Activated CD4-positive, CD25-positive, alpha-beta regulatory T cell (primary cell): Measurements from ENCODE around the gene C20orf144.

Source experiments
- DNase-seq, 4 experiments: peaks; one replicate each; lab custom pipeline; 2025; lab: John Stamatoyannopoulos, UW

Gene C20orf144

GRCh38 chr20:33677991-33678702, 16.0 kb downstream of the C20orf144 start:
- DNase-seq, result no peak

DNA sequence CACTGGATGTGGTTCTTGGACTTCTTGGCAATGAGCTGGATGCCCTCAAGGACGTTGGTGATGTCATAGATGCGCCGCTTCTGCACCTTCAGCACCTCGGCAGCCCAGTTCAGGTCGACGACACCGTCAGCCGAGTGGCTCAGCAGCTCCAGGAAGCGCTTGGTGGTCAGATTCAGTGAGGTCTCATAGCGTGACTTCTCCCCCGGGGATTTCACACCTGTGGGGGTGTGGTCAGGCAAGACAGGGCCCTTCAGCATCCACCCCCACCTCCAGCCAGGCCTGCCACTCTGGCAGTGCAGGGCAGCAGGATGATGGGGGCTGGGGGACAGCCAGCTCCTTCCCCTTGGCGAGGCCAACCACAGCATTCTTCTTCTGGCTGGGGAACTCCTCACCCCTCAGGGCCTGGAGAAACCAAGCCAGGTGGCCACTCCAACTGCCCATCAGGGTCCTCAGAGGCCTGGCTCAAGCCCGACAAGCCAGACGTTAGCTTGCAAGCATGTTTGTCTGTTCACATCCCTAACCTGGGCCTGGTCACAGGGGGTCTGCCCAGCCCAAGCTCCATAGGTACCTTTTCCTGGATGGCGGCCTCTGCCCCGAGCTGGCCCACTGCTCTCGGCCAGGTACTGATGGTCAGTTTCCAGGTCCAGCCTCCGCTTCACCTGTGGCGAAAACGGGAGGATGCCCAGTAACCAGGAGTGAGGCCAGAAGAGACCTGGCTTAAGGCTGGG, 17.8 kb downstream of the C20orf144 start:
- DNase-seq, result no peak

DNA sequence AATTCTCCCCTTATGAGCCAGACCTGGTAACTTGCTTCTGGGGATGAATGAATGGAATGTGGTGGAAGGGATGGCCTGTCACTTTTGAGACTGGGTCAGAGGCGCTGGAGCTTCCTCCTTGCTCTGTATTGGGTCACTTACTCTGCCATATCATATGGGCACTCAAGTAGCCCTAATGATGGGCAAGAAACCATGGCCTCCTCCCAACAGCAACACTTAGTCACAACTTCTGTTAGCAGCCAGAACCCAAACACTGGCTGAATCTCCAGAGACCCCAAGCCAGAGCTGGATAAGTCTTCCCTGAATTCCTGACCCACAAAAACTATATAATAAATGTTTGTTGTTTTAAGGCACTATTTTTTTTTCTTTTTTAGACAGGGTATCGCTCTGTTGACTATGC, 18.6 kb downstream of the C20orf144 start:
- DNase-seq, result no peak

DNA sequence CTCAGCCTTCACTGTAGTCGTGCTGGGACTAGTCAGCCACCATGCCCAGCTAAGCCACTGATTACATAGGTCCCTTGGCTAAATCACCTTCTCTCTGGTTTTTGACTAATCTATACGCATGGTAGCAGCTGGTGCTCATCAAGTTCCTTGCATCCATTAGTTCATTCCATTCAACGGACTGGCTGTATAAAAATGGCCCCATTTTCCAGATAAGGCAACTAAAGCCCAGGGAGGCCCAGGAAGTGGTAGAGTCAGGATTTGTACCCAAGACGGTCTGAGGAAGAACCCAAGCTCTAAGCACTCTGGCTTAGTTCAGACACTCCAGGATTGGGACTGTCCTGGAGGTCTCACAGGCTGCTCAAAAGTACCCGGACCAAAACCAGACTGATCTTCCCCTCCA, 19.2 kb downstream of the C20orf144 start:
- DNase-seq, result no peak

GRCh38 chr20:33681728-33682353, 19.7 kb downstream of the C20orf144 start:
- no peak for DNase-seq

DNA sequence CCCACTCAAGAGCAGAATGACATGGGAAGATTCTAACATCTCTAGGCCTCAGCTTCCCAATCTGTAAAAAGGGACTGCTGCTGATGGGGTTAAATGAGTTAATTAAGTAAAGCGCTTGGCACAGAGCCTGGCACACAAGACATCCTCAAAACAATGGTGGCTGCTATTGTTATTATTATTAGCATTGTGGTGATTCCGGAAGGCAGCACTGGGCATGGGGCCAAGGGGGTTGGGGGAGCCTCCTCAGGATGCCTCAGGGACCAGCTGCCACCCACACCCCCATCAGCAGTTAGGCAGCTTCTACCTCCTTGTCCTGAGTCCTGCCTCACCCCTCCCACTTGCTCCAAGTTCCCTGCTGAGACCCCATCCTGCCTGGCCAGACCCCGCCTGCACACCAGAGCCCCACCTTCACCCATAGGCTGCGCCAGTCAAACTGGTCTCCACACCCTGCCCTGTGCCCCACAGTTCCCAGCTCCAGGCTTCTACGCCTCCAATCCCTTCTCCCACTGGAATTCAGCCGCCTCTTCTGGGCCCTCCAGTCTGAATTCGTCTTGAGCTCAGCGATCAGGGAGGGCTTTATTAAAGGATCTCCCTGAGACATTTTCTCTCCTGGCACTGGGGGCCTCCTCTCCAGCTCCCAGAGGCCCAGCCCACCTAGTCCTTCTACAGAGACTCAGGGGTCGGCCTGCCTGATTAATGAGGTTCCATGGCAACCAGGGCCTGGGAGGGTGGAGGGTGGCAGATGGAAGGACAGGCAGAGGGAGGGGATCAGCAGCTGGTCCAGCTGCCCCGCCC, 22.6 kb downstream of the C20orf144 start:
- DNase-seq, result no peak

DNA sequence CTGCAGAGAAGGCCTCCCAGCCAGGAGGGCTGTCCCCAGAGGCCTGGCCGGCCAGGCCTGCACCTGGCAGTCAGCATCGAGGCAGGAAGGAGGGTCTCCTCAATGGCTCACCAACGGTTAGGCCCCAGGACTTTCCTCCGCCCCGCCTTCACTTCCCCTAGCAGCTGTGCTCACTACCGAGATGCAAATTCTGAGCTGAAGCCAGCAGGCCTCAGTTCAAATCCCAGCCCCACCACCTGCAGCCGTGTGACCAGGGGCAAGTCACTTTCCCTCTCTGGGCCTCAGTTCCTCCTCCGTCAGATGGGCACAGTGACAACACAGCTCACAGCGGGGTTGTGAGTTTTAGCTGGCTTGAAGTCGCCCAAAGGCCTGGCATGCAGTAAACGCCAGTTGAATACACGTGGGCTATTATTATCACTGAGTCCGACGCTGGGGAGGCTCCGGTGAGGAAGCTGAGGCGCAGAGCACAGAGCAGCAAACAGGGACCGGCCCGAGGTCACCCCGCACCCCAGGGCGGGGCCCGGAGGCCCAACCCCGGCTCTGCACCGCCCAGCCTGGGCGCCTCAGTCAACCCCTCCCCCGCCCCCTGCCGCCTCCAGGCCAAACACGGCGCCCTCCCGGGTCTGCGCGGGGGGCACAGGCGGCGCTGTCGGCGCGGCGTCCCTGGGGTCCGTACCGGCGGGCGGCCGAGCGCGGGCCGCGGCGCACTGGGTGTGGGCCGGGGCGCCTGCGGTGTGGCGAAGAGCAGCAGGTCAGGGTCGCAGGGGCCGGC, 23.4 kb downstream of the C20orf144 start:
- no peak for DNase-seq

DNA sequence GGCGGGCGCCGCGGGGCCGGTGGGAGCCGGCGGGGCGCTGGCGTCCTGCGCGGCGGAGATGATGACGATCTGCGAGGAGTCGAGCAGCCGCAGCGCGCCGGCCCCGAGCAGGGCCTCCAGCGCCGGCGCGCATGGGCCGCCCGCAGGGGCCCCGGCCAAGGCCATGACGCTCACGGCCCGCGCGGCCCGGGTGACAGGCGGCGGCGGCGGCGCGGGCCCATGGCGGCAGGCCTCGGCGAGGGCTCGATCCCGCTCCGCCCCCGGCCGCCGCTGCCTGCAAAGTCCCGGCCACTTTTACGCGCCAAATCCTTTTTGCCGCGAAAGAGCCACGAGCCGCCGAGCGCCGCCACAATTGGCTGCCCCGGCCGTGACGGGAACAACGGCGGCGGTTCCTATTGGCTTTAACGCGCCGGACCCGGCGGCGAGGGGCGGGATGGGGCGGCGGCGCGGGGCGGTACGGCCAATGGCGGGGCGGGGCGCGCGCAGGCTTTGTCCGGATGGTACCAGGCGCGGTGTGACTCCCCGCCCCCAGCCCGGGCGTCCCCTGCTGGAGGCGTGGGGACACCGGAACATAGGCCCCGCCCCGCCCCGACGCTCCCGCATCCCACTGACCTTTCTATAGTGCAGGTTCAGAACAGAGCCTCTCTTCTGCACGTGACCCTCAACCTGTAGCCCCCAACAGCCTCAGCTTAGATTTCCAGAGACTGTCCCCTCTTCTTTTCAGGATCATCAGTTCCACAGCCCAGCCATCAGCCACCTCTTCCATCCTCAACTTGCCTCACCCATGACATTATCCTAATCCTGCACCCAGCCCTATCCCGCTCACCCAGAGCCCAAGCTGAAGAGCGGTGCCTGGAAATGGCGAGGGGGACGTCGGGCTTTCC, 24.2 kb downstream of the C20orf144 start, which contains the start of gene E2F1:
Gene E2F1 (minus strand): TSS at position 286 of the 884 bp plus-strand sequence. CDS start 121 bp downstream, at position 165.
- peak; percentile 91 to 93 (median 92) for DNase-seq

DNA sequence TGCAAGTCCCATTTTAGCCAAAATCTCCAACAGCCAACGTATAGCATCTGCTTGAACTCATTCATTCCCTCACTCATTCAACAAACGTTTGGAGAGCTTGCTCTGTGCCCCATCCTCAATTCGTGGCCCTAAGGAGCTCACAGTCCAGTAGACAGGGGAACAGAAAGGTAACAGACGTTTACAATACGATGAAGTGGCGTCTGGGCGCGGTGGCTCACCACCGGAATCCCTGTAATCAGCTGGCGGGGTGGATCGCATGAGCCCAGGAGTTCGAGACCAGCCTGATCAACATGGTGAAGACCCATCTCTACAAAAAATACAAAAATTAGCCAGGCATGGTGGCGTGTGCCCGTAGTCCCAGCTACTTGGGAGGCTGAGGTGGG, 24.8 kb downstream of the C20orf144 start:
- no peak for DNase-seq

GRCh38 chr20:33687370-33687915, 25.3 kb downstream of the C20orf144 start:
- DNase-seq, result no peak

DNA sequence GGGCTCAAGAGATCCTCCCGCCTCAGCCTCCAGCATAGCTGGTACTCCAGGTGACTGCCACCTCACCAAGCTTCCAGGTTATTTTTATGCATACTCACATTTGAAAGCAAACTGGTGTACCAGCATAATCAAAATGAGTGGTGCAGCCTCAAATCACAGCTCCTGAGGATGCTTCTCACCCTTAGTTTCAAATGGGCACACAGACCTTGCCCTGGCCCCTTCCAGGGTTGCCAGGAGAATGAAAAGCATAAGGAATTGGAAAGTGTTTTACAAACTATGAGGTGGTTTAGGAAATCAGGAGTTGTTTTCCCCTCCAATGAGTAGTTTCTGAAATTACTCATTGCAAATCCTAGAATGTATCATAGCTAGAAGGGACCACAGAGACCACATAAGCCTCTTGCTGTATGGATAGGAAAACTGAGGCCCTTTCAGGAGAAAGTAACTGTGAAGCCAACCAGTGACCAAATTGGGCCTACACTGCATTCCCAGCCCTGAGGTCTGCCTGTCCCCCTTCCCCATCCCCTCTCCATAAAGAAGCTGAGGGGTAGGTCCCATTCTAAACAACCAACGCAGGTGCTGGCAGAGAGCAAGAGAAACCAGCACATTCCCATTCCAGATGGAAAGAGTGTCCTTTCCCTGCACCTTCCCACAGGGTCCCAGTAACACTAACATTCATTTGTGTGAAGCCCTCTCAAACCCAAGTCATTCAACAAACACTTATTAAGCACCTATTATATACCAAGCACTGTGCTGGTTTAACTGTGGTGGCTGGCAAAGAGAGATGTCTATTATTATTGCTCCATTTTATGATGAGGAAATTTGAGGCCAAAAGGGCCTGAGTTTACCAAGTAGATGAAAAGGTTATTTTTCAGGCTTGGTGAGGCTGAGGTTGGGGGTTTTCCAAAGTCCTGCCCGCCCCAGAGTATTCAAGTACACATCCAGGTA, 26.1 kb downstream of the C20orf144 start:
- no peak for DNase-seq

DNA sequence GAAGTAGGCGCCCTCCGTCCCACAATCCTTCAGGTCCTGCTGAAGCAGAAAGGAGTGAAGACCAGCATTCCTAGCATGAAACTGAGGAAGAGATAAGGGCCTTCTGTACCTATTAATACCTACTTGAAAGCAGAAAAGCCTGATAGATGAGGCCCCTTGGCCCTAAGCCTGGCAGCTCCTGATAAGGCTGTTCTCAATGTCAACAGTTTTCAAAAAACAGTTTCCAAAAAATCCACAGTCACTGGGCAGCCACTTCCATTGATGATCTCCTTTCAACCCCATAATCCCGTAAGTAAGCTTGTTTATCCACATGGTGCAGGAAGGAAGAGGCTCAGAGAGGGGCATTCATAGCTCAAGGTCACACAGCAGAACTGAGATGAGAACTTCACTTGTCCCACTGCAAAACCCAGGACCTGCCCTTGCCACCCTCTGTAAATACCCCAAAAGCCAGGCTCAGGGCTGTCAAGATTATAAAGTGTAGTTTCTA, 26.9 kb downstream of the C20orf144 start:
- no peak for DNase-seq

- DNase-seq, result no peak
Measured at GRCh38 chr20:33689493-33689892, 27.4 kb downstream of the C20orf144 start.

DNA sequence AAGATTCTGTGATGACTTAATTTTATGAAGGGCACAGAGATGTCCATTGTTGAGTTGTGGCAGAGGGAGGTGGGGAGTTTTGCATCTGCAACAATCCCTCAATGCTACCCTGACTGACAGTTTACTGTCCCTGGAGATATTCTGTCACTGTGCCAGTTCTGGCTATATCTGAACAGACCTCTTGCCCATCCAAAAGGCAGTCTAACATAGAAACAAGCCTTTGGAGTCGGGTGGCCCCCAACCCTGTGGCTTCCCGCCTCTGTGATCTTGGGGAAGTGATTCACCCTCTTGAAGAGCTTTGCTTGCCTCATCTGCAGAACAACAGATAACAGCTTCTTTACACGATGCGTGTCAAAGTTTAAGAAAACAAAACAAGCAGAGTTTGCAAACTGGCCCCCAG, 27.8 kb downstream of the C20orf144 start:
- peak in 1 of 4 experiments; percentile 17 for DNase-seq

- DNase-seq, result no peak
Measured at GRCh38 chr20:33693289-33693688, 31.2 kb downstream of the C20orf144 start.

DNA sequence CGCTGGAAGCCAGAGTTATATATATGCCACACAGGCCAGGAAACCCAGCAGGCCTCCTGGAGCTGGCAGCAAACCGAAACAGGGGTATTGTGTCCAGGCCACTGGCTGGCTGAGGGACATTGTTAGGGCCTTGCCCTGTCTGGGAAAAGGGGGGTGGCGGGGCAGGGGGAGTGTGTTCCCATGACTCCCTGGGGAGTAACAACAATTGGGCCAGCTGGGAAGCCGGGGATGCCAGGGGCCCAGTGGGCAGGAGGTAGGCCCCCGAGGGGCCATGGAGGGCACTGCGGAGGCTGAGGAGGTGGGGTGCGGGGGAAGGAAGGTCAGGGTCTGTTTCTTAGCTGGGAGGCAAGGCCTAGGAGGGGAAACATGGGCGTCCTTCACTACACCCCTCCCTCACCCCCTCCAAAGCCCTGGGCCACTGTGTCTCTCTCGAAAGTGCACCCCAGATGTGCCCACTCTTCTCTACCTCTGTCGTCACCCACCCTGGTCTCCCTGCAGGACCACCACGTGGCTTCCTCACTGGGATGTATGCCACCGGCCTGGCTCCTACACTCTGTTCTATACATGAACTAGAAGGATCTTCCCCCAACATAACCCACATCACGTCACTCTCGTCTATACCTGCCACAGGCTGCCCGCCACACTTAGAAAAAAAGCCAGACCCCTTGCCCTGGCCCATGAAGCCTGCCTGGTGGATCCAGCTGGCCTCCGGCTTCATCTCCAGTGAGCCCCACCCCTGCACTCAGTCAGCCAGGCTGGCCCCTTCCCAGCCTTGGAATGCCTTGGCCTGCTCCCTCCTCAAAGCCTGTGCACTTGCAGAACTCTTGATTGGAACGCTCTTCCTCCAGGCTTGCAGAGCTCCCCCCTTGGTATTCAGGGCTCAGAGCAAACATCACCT, 31.9 kb downstream of the C20orf144 start:
- no peak for DNase-seq

DNA sequence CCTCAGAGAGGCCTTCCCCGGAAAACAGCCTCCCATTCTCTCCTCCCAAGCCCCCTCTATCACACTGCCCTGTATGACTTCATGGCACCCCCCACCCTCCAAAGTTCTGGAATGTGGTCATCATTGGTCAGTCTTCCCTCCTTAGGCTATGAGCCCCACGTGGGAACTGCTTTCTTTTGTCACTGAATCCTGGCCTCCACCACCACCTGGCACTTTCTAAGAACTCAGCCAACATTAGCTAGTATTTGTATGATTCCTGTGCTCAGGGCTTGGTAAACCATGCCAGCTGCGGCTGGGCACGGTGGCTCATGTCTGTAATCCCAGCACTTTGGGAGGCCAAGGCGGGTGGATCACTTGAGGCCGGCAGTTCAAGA, 32.5 kb downstream of the C20orf144 start:
- no peak for DNase-seq

DNA sequence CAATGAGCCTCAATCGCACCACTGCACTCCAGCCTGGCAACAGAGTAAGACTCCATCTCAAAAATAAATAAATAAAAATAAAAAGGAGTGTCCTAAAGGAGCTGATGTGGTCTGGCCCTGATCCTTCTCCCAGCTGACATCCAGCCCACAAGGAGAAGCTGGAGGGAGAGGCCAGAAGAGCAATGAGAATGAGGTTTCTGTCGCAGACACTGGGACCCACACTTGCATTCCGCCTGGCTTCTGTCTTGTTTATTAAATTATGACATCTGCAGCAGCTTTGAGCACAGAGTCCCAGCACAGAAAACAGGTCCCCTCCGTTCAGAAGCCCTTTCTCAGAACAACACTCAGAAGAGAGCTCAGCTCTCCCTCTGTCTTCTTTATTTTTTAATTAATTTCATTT, 34.3 kb downstream of the C20orf144 start:
- DNase-seq, result no peak
